OCI-LY1 (cell line): ENCODE results near the gene XIRP1.

Experiments used
- H2AFZ ChIP-seq: fragments of 200-600 bp; sonication (generic), shearing (Covaris generic); 2 replicates; pipeline ENCODE4 v1.6.0; 2014; ENCODE audit warnings: antibody characterized with exemption, mild to moderate bottlenecking, low read length
- H3F3A ChIP-seq: fragments of 200-600 bp; sonication (generic), shearing (Covaris generic); 2 replicates; pipeline ENCODE4 v1.6.0; 2014; ENCODE audit warnings: mild to moderate bottlenecking, antibody characterized with exemption, low read length, moderate library complexity; ENCODE audit not compliant: insufficient read depth
- H3K27ac ChIP-seq: fragments of 200-600 bp; sonication (generic); 2 replicates; pipeline ENCODE4 v1.5.1; 2014; ENCODE audit warnings: low read length, mixed run types, mild to moderate bottlenecking, low read depth; ENCODE audit not compliant: poor library complexity, severe bottlenecking
- H3K27me3 ChIP-seq: fragments of 200-600 bp; sonication (generic); 2 replicates; pipeline ENCODE4 v1.6.0; 2014; ENCODE audit warnings: antibody characterized with exemption, mild to moderate bottlenecking, low read length, moderate library complexity; ENCODE audit not compliant: insufficient read depth
- H3K36me3 ChIP-seq: fragments of 200-600 bp; sonication (generic); 2 replicates; pipeline ENCODE4 v1.6.1; 2014; ENCODE audit warnings: mild to moderate bottlenecking, antibody characterized with exemption, low read length, moderate library complexity, mixed read lengths; ENCODE audit not compliant: insufficient read depth
- H3K4me1 ChIP-seq: fragments of 200-600 bp; sonication (generic); 2 replicates; pipeline ENCODE4 v1.5.1; 2014; ENCODE audit warnings: mild to moderate bottlenecking, low read length, moderate library complexity; ENCODE audit not compliant: insufficient read depth, severe bottlenecking
- H3K4me2 ChIP-seq: fragments of 200-600 bp; sonication (generic), shearing (Covaris generic); 2 replicates; pipeline ENCODE4 v1.6.1; 2014; ENCODE audit warnings: low read length
- H3K4me3 ChIP-seq: fragments of 200-600 bp; sonication (generic); 2 replicates; pipeline ENCODE4 v1.5.1; 2014; ENCODE audit warnings: low read length, low read depth, mild to moderate bottlenecking, mixed read lengths; ENCODE audit not compliant: poor library complexity, severe bottlenecking
- H3K79me2 ChIP-seq: fragments of 200-600 bp; shearing (Covaris generic); 2 replicates; pipeline ENCODE4 v1.6.1; 2016; ENCODE audit warnings: mixed run types, low read length, mixed read lengths; ENCODE audit not compliant: insufficient read depth
- H3K9ac ChIP-seq: fragments of 200-600 bp; sonication (generic), shearing (Covaris generic); 2 replicates; pipeline ENCODE4 v1.6.1; 2014; ENCODE audit warnings: mild to moderate bottlenecking, low read length, mixed read lengths
- H3K9me2 ChIP-seq: fragments of 200-600 bp; sonication (generic), shearing (Covaris generic); 2 replicates; pipeline ENCODE4 v1.6.1; 2014; ENCODE audit warnings: low read depth, mild to moderate bottlenecking, low read length, mixed read lengths
- H3K9me3 ChIP-seq: fragments of 200-600 bp; shearing (Covaris generic); 2 replicates; pipeline ENCODE4 v1.6.1; 2014; ENCODE audit warnings: low read length, mixed read lengths
- H4K20me1 ChIP-seq: fragments of 200-600 bp; sonication (generic), shearing (Covaris generic); 2 replicates; pipeline ENCODE4 v1.6.0; 2016; ENCODE audit warnings: mild to moderate bottlenecking, low read length; ENCODE audit not compliant: insufficient read depth
- EZH2 ChIP-seq: fragments of 200-600 bp; sonication (generic), shearing (Covaris generic); IDR thresholded peaks from 2 replicates; pipeline ENCODE4 v1.8.0; 2017; ENCODE audit warnings: borderline replicate concordance, mixed run types, mild to moderate bottlenecking, antibody characterized with exemption, low read length, moderate library complexity, mixed read lengths
- TF ChIP-seq, protein P1 (sequence below): fragments of 200-600 bp; sonication (generic), shearing (Covaris generic); IDR thresholded peaks from 2 replicates; pipeline ENCODE4 v1.5.1; 2017; ENCODE audit warnings: mild to moderate bottlenecking, antibody characterized with exemption, low read length, moderate library complexity, mixed read lengths

Gene XIRP1

GRCh38 chr3:39192490-39193092 is at the start of gene XIRP1:
Gene XIRP1 (minus strand): TSS chr3:39192595. CDS start chr3:39189445, 3,150 bp downstream.
- Histone ChIP-seq H3K9me3 (no peaks in the 10 kb centered on the region), H3F3A (no peaks in the 10 kb centered on the region), H3K4me2 (no peak within 1 kb of the TSS), H3K4me1 (no peaks in the 10 kb centered on the region), H2AFZ (no peak within 1 kb of the TSS), H3K27me3 (no peaks in the 10 kb centered on the region; the same call in 1 of the 2 replicates), H3K79me2 (no peaks in the 10 kb centered on the region), H3K9me2 (no peaks in the 10 kb centered on the region), H3K27ac (no peak within 1 kb of the TSS), H3K4me3 (no peak within 1 kb of the TSS), H4K20me1 (no peaks in the 10 kb centered on the region), H3K36me3 (no peaks in the 10 kb centered on the region), H3K9ac (no peak within 1 kb of the TSS)
- TF ChIP-seq, protein P1, sequence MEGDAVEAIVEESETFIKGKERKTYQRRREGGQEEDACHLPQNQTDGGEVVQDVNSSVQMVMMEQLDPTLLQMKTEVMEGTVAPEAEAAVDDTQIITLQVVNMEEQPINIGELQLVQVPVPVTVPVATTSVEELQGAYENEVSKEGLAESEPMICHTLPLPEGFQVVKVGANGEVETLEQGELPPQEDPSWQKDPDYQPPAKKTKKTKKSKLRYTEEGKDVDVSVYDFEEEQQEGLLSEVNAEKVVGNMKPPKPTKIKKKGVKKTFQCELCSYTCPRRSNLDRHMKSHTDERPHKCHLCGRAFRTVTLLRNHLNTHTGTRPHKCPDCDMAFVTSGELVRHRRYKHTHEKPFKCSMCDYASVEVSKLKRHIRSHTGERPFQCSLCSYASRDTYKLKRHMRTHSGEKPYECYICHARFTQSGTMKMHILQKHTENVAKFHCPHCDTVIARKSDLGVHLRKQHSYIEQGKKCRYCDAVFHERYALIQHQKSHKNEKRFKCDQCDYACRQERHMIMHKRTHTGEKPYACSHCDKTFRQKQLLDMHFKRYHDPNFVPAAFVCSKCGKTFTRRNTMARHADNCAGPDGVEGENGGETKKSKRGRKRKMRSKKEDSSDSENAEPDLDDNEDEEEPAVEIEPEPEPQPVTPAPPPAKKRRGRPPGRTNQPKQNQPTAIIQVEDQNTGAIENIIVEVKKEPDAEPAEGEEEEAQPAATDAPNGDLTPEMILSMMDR: no peak
- TF ChIP-seq EZH2: no peak

DNA sequence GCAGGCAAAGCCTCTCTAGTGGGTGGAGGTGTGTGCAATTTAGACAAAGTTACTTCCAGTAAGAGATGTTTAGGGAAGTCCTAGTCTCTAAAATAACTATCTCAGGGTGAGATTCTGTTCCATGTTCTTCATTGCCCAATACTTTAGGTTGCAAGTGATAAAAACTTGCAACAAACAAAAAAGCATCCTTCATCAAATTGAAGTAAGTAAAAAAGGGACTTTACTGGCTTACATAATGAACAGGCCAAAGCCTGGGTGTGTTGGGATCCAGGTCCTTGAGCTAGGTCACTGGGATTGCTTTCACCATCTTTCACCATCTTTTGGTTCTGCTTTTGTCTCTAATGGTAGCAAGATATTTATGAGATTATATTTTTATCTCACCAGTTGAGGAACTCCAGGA is 49.2 kb upstream of the XIRP1 start:
- Histone ChIP-seq H3K9me3 (no peaks in the 10 kb centered on the region), H3K4me1 (no peaks in the 10 kb centered on the region), H3K36me3 (no peaks in the 10 kb centered on the region), H2AFZ (no peak overlapping the region), H3K27ac (no peak overlapping the region), H3F3A (no peaks in the 10 kb centered on the region), H3K9me2 (no peaks in the 10 kb centered on the region), H3K79me2 (no peaks in the 10 kb centered on the region), H3K9ac (no peak overlapping the region), H4K20me1 (no peaks in the 10 kb centered on the region), H3K4me3 (no peak overlapping the region), H3K27me3 (no peaks in the 10 kb centered on the region), H3K4me2 (no peak overlapping the region)
- no peak for TF ChIP-seq EZH2
- TF ChIP-seq, protein P1: no peak

GRCh38 chr3:39237027-39237426 is 44.6 kb upstream of the XIRP1 start:
- Histone ChIP-seq H3K4me1 (peaks cover 15% of the 10 kb centered on the region), H3K4me3 (no peak overlapping the region), H3K4me2 (no peak overlapping the region), H3K36me3 (no peaks in the 10 kb centered on the region), H3K9me3 (no peaks in the 10 kb centered on the region), H3K79me2 (no peaks in the 10 kb centered on the region), H3F3A (no peaks in the 10 kb centered on the region), H2AFZ (no peak overlapping the region), H4K20me1 (no peaks in the 10 kb centered on the region), H3K9me2 (no peaks in the 10 kb centered on the region), H3K27ac (no peak overlapping the region), H3K27me3 (no peaks in the 10 kb centered on the region), H3K9ac (no peak overlapping the region)
- TF ChIP-seq EZH2: no peak
- TF ChIP-seq, protein P1: no peak
